ENCODE measurements around the gene MAGEA8. TPM values are rescaled to one million over a fixed set of nuclear protein-coding genes. Genes with fewer than 3 reads are reported as not detected.

MAGEA8 gene
- total and polyA plus RNA-seq, 7 donors: not detected

- no peaks in the 10 kb centered on the region for H3K9me3 ChIP-seq
- no peak overlapping the region for H3K27ac ChIP-seq
- TF ChIP-seq POLR2A (IDR thresholded peaks at IDR 0.05) (no peak), POLR2AphosphoS5 (IDR thresholded peaks at IDR 0.05) (no peak), CTCF (IDR thresholded peaks at IDR 0.05) (no peak), EP300 (IDR thresholded peaks at IDR 0.05) (no peak)
- whole genome bisulfite sequencing, 2 donors: 93% methylated on average over 2 of the region's 2 CpGs
- H3K4me3 ChIP-seq: no peak overlapping the region
- no peak for DNase-seq
- intact Hi-C loops (cut with DNase I): no loop called here
- no peaks in the 10 kb centered on the region for H3K36me3 ChIP-seq
- H3K4me1 ChIP-seq: no peaks in the 10 kb centered on the region
- H3K27me3 ChIP-seq: no peaks in the 10 kb centered on the region
Measured at GRCh38 chrX:149841929-149842328, 39.1 kb upstream of the MAGEA8 start.

DNA sequence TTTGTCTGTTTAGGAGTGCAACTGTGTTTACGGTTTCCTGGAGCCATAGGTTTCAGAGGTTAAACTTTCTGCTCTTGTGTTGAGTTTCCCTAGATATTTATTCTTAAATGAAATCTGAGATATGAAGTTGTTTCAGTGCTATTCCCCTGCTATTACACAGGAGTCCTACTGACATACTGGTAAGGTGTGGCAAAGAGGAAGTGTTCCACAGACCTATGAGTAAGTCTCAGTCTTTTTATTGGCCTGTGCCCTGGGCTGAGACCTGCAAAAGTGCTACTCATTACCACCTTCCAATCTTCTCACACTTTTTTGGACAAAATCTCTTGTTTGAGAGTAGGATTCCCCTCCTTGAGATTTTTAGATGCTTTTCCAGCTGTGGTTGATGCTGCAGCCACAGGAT lies 35.6 kb upstream of the MAGEA8 start:
- 29 to 73% methylated on average over 1 of the region's 1 CpG for WGBS, 2 donors
- no peak overlapping the region for H3K27ac ChIP-seq
- intact Hi-C loops (cut with DNase I): no loop called here
- TF ChIP-seq EP300 (IDR thresholded peaks at IDR 0.05): no peak
- no peak for TF ChIP-seq CTCF (IDR thresholded peaks at IDR 0.05)
- TF ChIP-seq POLR2A (IDR thresholded peaks at IDR 0.05): no peak
- no peak for TF ChIP-seq POLR2AphosphoS5 (IDR thresholded peaks at IDR 0.05)
- no peaks in the 10 kb centered on the region for H3K9me3 ChIP-seq
- H3K27me3 ChIP-seq: no peaks in the 10 kb centered on the region
- no peak overlapping the region for H3K4me3 ChIP-seq
- H3K36me3 ChIP-seq: no peaks in the 10 kb centered on the region
- DNase-seq: no peak
- no peaks in the 10 kb centered on the region for H3K4me1 ChIP-seq

GRCh38 chrX:149846789-149847188 lies 34.2 kb upstream of the MAGEA8 start:
- Histone ChIP-seq H3K4me3 (no peak overlapping the region), H3K4me1 (no peaks in the 10 kb centered on the region), H3K27me3 (no peaks in the 10 kb centered on the region), H3K27ac (no peak overlapping the region), H3K36me3 (no peaks in the 10 kb centered on the region), H3K9me3 (peaks cover 0 to 2% (median 0%) of the 10 kb centered on the region in 4 donors)
- intact Hi-C loops (cut with DNase I): no loop called here
- TF ChIP-seq POLR2A (IDR thresholded peaks at IDR 0.05) (no peak), CTCF (IDR thresholded peaks at IDR 0.05) (no peak), POLR2AphosphoS5 (IDR thresholded peaks at IDR 0.05) (no peak), EP300 (IDR thresholded peaks at IDR 0.05) (no peak)
- 91 to 93% methylated on average over 3 of the region's 3 CpGs for WGBS, 2 donors
- DNase-seq: no peak

DNA sequence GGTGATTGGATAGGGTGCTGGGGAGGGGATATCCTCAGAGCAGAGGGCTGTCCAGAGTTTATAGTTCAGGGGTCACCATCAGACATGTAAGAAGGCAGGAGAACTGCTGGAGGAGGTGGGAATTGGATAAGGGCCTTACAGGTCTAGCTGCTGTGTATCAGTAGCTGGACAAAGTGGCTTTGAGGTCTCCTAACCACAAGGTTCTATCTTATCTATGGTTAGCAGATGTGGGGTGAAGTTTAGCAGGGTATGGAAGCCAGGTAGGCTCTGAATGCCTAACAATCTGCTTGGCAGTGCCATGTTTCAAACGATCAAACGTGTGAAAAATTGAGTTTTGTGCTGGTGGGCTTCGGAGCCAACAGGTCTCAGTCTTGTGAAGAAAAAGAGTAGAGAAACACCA lies 32.1 kb upstream of the MAGEA8 start:
- Histone ChIP-seq H3K27me3 (no peaks in the 10 kb centered on the region), H3K36me3 (no peaks in the 10 kb centered on the region), H3K27ac (no peak overlapping the region), H3K4me3 (no peak overlapping the region), H3K4me1 (no peaks in the 10 kb centered on the region), H3K9me3 (peaks cover 0 to 3% (median 0%) of the 10 kb centered on the region in 4 donors)
- intact Hi-C loops (cut with DNase I): no loop called here
- WGBS, 2 donors: 90 to 95% methylated on average over 3 of the region's 3 CpGs
- TF ChIP-seq POLR2A (IDR thresholded peaks at IDR 0.05) (no peak), EP300 (IDR thresholded peaks at IDR 0.05) (no peak), POLR2AphosphoS5 (IDR thresholded peaks at IDR 0.05) (no peak), CTCF (IDR thresholded peaks at IDR 0.05) (no peak)
- no peak for DNase-seq

- TF ChIP-seq POLR2AphosphoS5 (IDR thresholded peaks at IDR 0.05): no peak
- no peak for TF ChIP-seq CTCF (IDR thresholded peaks at IDR 0.05)
- TF ChIP-seq POLR2A (IDR thresholded peaks at IDR 0.05): no peak
- TF ChIP-seq EP300 (IDR thresholded peaks at IDR 0.05): no peak
- no peak overlapping the region for H3K4me3 ChIP-seq
- intact Hi-C loops (cut with DNase I): no loop called here
- no peaks in the 10 kb centered on the region for H3K36me3 ChIP-seq
- no peak for DNase-seq
- H3K4me1 ChIP-seq: no peaks in the 10 kb centered on the region
- 70 to 82% methylated on average over 2 of the region's 2 CpGs for WGBS, 2 donors
- no peaks in the 10 kb centered on the region for H3K27me3 ChIP-seq
- H3K9me3 ChIP-seq: peaks cover 0 to 3% (median 0%) of the 10 kb centered on the region in 4 donors
- no peak overlapping the region for H3K27ac ChIP-seq
Measured at GRCh38 chrX:149849787-149850186, 31.2 kb upstream of the MAGEA8 start.
